NOMO-1 treated with DMSO at 0.1 percent for 48 hours (cell line): ENCODE measurements around the gene PRMT7.

Source experiments
- DNase-seq: peaks from one replicate; lab custom pipeline; 2025; ENCODE audit not compliant: unreplicated experiment; lab: John Stamatoyannopoulos, UW

Gene PRMT7

DNA sequence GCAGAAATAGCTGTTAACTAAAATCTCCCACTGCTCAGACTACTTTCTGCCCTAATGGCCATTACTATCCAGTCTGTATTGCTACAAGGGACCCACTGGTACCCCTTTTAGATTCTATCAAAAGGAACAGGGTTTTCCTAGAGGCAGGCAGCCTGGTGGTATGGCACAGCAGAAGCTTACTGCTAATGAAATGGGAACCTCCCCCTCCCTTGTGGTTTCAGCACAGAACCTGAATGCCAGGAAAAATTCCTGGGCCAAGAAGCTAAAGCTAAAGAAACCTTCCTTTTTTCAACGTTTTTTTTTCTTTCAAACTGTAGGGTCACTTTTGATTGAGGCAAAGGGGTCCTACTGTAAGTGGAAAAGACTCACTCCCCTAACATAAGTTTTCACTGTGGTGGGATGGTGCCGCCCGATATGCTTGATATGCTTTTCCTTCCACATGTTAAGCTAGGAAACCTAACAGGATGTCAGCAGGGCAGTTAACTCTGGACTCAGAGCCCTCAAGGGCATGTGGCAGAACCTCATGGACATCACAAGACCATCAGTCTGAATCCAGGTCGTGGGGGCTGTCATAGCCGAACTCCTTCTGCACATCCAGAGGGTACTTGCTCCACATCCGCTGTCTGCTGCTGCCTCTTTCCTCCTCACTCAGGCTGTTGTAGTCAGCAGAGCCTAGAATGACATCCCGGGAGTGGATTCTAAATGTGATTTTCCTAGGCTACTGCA lies 9.9 kb upstream of the PRMT7 start:
- no peak for DNase-seq

DNA sequence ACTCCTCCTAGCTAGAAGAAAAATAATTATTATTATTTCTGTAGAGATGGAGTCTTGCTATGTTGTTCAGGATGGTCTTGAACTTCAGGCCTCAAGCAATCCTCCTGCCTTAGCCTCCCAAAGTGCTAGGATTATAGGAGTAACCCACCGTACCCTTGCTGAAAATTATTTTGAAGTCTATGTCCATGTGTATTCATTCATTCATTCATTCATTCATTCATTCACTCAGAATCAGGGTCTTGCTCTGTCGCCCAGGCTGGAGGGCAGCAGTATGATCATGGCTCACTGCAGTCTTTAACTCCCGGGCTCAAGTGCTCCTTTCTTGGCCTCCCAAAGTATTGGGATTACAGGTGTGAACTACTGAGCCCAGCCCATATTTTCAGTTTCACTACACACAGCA lies 4.2 kb upstream of the PRMT7 start:
- DNase-seq: no peak

DNA sequence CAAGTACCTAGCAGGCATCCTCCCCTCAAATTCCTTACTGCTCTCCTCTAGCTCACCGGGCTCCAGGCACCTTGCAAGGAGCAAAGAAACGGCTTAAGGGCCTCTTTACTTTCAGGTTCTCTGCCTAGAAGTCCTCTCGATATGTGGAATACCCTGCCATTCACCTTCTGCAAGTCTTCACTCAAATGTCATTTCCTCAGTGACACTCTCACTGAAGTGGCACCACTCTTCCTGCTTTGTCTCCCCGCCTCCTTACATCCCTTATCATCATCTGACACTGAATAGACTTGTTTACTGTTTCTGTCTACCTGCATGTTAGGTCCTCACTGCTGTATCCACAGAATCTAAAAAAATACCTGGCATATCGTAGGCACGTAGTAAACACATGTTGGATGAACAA lies 1.0 kb upstream of the PRMT7 start:
- peak; percentile 10 for DNase-seq

DNA sequence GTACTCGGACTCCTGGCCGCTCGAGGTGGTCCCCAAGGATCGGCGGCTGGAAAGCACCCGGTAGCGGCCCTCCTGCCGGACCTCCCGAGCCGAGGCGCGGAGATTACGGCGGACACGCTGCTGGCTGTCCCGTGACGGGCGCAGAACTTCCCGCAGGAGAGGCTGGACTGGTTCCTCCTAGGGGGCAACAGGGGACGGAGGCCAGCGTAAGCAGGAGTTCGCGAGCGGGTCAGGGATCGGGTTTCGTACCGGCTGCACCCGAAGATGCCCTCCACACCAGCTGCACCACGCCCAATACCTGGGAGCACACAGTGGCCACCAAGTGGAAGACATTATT lies 414 bp upstream of the PRMT7 start:
- no peak for DNase-seq

DNA sequence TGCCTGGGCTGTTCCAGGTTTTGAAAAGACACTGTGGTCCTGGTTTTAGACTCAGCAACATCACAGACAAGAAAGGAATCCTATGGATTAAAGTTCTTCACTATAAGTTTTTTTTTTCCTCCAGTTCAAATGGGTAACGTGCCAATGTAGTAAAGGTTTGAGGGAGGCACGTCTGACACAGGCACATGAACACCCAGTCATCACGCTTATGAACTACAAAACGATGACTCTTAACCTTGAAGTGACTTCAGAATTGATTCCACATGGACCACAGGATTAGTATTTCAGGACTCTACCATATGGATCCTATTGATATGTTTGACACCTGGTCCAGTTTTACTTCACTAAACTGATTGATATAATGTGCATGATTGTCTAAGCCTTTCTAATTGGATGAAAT lies 2.3 kb downstream of the PRMT7 start:
- DNase-seq: no peak

DNA sequence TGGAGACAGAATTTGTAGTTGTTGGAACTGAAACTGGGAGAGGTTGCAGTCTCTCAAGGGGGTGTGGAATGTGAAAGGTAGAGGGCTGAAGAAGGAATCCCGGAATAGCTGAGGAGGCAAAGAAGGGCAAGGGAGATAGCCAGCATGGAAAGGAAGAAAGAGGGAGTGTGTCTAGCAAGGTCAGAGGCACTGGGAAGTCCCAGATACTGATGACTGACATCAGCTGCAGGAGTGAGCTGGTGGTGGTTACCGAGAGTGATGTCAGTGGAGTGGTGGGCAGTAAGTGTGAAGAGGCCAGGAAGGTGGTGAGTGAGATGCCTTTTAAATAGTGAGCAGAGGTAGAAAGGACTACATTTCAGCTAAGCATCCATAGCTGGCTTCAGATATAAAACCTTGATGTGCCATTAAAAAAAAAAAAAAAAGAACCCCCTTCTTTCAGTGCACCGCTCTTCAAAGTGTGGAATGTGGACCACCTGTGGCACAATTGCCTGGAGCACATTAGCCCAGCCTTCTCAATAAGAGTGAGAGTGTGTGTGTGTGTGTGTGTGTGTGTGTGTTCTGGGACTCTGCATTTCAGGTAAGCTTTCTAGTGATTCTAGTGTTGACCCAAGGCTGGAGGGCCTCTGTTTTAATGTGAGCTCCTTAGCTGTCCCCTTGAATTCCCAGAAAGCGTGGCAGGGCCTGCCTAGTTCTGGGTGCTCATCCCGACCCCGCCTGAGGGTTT lies 8.5 kb downstream of the PRMT7 start:
- no peak for DNase-seq

DNA sequence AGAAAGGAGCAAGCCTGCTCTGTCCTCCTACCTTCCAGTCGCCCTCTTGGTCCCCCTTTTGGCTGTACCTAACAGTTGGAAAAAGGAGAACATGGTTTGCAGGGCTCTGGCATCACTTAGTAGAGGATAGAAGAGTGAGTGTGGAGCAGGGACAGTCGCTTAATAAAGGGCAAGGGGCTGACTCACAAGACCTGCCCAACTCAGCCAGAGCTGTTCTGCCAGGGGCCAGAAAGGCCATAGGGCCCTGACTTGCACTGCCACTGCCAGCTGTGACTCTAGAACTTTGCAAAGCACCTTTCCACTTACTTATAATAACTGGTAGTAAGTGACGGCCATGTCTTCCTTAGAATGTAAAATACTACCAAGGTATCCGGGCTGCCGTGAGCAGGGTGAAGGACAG lies 13.5 kb downstream of the PRMT7 start:
- no peak for DNase-seq

DNA sequence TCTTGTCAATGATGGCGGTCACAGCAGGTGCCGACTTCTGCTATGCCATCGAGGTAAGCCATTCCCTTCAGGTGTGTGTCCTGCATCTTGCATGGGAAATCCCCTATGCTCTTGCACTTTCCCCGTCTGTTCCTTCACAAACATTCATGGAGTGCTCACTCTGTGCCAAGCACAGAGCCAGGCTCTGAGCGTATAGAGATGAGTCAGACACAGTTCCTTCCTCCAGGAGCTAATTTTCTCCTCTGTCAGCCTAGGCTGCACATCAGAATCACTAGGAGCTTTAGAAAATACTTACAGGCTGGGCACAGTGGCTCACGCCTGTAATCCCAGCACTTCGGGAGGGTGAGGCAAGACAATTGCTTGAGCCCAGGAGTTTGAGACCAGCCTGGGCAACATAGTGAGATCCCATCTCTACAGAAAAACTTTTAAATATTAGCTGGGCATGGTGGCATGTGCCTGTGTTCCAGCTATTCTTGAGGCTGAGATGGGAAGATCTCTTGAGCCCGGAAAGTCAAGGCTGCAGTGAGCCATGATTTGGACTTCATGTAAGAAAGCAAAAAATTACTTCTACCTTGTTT lies 14.1 kb downstream of the PRMT7 start:
- no peak for DNase-seq

DNA sequence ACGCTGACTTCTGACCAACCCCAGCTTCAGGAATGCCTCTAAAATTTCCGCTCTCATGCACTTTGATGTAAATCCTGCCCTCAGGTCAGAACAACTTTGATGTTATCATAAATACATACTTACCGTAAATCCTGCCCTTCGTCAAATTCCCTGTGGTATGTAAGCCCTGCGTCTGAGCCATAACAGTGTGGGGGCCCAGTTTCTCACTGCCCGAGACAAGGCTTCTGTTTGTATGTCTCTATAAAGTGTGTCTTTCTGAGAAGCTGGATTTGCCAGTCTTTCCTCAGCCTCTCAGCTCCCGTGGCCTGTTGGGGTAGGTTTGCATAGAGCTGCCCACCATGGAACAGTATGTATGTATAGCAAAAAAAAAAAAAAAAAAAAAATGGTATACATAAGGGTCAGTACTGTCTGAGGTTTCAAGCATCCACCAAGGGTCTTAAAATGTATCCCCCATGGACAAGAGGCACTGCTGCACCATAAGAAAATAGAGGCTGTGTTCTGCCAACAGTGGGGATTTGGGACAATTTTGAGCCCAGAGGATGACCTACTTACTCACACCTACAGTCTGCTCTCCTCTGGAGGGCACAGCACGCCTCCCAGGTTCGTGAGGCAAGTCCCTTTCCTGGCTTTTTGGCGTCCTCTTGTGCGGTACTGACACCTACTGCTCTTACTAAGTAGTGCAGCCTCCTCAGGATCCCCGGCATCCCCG lies 17.5 kb downstream of the PRMT7 start:
- peak; percentile 76 for DNase-seq

DNA sequence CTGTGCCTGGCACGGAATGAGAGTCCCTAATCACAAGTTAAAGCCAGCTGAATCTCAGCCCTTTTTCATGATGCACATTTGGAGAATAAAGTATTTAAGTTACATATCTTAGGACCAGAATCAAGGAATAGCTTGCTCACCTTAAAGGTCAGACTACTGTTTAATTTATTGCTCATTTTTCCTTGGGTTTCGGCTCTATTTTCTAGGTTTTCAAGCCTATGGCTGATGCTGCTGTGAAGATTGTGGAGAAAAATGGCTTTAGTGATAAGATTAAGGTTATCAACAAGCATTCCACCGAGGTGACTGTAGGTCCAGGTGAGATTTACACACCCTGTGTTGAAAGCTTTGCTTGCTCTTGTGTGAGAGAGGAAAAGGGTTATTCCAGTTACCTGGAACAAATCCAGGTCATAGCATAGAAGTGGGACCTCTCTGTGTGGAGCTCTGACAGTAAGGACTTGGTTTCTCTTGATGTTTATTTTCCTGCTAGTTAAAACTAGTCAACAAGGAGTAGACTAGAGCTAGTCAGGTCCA lies 18.1 kb downstream of the PRMT7 start:
- DNase-seq: no peak

DNA sequence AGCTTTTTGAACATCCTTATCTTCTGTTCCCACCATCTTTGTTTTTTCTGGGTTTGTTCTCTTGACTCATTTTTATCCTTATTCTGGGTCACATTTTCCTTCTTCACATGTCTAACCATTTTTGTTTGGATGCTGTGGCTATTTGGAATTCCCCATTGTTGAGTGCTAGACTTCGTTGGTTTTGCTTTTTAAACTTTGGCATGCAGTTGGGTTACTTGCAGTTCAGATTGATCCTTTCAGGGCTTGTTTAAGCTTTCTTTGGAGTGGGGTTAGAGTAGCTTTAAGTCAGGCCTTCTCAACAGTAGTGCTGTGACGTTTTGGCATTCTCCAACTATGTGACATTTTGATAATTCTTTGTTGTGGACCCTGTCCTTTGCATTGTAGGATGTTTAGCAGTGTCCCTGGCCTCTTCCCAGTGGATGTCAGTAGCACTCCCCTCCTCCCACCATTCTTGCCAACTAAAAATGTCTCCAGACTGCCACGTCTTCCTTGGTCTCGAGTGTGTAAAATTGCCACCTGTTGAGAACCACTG lies 21.1 kb downstream of the PRMT7 start:
- no peak for DNase-seq

DNA sequence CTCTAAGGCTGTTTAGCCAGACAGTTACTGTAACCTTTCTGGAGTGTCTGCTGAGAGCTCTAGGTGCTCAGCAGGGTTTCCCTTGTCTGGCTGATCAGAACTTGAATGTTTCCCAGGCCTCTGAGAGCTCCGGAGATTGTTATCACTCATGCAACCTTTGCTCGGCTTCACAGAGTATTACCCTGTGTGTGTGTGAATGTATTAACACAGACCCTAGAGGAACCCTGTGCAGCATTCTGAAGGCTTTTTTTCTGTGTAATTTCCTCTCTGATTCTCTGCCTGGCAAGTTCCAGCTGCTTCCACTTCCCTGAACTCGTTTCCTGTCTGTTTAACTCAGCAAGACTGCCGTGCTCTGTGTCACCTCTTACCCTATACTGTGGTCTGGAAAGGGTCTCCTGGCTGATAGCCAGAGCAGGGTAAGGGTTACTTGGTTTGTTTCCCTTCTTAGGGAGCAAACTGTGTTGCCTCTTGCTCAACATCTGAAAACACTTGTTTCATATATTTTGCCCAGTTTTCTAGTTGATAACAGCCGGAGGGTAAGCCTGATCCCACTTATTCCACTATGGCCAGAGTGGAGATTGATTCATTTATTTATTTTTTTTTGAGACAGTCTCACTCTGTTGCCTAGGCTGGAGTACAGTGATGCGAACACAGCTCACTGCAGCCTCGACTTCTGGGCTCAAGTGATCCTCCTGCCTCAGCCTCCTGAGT lies 21.7 kb downstream of the PRMT7 start:
- peak; percentile 88 for DNase-seq

DNA sequence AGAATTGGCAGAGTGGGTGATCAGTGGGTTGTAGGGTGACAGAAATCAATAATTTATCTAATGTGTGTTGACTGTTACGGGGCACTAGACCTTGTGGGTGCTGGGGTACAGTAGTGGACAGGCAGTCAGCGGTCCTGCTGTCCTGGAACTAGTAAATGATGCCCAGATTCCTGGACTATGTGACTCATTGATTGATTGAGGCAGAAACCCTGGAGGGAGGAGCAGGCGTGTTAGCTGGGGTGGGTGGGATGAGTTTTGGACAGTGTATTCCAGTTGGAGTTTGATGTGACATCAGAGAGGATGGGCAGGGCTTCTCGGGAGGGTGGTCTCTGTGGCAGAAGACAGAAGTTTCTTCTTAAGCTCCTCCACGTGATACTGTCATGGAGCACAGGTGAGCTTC lies 24.4 kb downstream of the PRMT7 start:
- no peak for DNase-seq

DNA sequence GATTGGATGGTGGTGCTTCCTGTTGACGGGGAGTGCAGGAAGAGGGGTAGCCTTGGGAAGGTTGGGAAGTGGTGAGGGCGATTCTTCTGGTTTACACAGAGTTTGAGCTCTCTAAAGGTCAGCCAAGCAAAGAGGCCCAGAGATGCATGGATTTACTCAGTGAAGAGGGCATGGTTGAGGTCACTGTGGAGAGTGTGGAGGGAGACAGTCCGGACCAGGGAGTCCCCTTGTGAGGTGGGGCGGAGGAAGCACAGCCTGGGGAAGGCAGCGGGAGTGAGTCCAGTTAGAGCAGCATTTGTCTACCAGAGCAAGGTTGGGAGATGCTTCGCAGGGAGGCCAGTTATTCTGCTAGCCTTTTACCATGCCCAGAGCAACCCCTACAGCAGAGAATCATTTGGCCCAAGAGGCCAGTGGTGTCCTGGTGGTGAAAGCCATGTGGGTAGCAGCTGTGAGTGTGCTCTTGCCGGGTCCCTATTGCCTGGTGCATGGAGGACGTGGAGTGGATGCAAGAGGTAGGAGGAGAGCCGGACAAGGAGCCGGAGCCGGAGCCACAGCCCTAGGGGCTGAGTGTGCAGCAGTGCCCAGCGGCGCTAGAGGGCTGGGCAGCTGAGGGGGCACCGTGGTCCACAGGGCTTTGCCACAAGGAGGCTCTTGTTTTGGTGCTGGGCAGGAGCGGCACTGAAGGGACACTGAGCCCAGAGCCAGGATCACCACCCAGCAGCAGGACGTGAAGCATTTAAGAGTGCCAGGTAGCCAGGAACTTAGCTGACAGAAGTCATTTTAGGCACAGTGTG lies 27.7 kb downstream of the PRMT7 start:
- DNase-seq: no peak

DNA sequence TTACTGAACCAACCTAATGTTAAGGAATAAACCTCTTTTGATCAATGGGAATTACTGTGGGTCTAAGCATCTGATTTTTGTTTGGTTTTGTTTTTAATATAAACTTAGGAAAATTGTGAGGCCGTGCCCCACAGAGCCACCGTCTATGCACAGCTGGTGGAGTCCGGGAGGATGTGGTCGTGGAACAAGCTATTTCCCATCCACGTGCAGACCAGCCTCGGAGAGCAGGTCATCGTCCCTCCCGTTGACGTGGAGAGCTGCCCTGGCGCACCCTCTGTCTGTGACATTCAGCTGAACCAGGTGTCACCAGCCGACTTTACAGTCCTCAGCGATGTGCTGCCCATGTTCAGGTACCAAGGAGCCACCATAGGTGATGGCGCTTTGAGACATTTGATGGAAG lies 28.4 kb downstream of the PRMT7 start:
- DNase-seq: no peak

DNA sequence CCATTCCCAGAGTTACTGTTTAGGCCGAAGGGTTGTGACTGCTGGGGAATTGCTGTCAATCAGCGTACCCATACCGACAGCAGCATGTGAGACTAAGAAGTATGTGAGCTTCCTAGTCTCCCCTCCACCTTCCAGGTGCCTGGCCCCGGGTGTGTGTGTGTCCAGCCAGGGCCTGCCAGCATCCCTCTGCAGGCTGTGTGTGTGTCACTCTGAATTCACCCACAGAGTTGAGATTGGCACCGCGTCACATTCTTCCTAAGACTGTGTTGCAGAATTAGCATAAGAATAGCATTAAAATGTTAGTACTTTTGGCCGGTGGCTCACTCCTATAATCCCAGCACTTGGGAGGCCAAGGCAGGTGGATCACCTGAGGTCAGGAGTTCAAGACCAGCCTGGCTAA lies 31.8 kb downstream of the PRMT7 start:
- DNase-seq: no peak

DNA sequence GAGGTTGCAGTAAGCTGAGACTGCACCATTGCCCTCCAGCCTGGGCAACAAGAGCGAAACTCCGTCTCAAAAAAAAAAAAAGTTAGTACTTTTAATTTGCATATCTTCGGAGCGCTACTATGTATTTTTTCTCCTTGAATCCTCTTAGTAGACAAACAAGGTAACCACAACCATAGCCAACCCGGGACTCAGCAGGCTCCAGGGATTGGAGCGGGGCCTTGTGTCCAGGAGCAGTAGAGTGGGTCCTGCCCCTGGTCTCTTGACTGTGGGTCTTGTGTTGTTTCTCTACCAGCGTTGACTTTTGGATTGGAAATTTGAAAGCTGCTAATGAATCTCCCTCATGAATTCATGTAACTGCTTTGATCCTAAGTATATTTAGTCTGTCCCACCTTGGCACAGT lies 32.3 kb downstream of the PRMT7 start:
- DNase-seq: no peak

DNA sequence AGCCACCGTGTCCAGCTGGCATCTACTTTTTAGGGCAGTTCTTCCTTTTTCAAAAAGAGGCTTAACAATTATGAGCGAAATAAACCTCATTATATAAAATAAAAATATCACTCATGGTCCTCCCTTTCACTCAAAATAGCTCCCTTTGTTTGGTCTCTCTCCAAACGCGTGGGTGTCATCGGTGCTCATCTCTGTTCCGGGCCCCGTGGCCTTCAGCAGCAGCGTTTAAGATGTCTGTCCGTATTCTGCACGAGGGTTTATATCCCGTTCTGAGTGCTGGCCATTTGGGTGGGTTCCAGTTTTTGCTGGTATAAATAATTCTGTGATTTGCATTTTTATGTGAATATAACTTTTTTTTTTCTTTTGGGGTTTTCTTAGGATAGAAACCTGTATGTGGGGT lies 33.4 kb downstream of the PRMT7 start:
- DNase-seq: no peak

DNA sequence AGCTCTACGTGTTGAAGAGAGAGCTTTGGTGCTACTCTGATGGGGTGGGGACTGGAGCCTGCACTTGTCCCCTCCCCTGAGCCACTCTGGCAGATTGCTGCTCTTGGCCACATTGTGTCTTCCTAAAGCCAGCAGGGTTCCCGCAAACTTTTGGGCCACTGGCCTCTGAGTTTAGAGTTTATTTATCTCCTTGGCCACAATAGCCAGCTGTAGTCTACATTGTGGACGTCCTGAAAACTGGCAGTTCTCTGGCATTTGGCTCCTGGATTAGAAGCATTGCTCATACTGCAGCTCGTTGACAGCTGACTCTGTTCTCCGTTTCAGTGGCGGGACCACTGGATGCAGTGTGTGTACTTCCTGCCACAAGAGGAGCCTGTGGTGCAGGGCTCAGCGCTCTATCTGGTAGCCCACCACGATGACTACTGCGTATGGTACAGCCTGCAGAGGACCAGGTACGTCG lies 34.6 kb downstream of the PRMT7 start:
- DNase-seq: no peak
